ENCODE data around the gene NANOS2. TPM values are rescaled to one million over a fixed set of nuclear protein-coding genes. Genes with fewer than 3 reads are reported as not detected.

Gene NANOS2
- total and polyA plus RNA-seq, 2 donors (not counting 1 experiment from before 2014, with no cell fraction given): not detected

- Histone ChIP-seq H4K20me1 (ENCODE audit: control insufficient read depth, extremely low read depth, insufficient read depth, low read length) (no peaks in the 10 kb centered on the region), H3K9ac (ENCODE audit: insufficient read depth, low read length) (no peak overlapping the region), H3K36me3 (ENCODE audit: control insufficient read depth, insufficient read depth, low read length) (no peaks in the 10 kb centered on the region), H3K79me2 (ENCODE audit: control insufficient read depth, insufficient read depth, low read length) (no peaks in the 10 kb centered on the region), H3K9me3 (ENCODE audit: control insufficient read depth, insufficient read depth, low read depth, low read length) (no peaks in the 10 kb centered on the region), H3K4me2 (ENCODE audit: extremely low read depth, insufficient read depth, low read length) (no peak overlapping the region), H3K4me1 (ENCODE audit: control insufficient read depth, extremely low read depth, insufficient read depth, low read length) (no peaks in the 10 kb centered on the region), H3K4me3 (replicated peaks in 1 of 4; ENCODE audit: control extremely low read depth in 1 of 4, insufficient read depth in 1 of 4, low read depth in 3 of 4, low read length in 4 of 4) (no peak overlapping the region), H3K27me3 (ENCODE audit: control insufficient read depth, insufficient read depth, low read length) (peaks cover 14% of the 10 kb centered on the region), H3K27ac (ENCODE audit: insufficient read depth, low read length) (no peak overlapping the region), H2AFZ (ENCODE audit: low read length) (no peak overlapping the region)
- no peak for DNase-seq (ENCODE audit: low read depth in 2 of 2)
- TF ChIP-seq CTCF (conservative IDR thresholded peaks at IDR 0.05 in 1 of 2, IDR thresholded peaks at IDR 0.05 in 1 of 2; ENCODE audit: low read depth in 1 of 2, low read length in 2 of 2): no peak
- no peak for TF ChIP-seq EZH2 (IDR thresholded peaks at IDR 0.05; ENCODE audit: low read length, missing control alignments)
These were observed 36.4 kb downstream of the NANOS2 start for GRCh38 chr19:45878043-45878794.

- no peaks in the 10 kb centered on the region for H3K4me1 ChIP-seq (ENCODE audit: control insufficient read depth, extremely low read depth, insufficient read depth, low read length)
- no peak overlapping the region for H3K27ac ChIP-seq (ENCODE audit: insufficient read depth, low read length)
- TF ChIP-seq EZH2 (IDR thresholded peaks at IDR 0.05; ENCODE audit: low read length, missing control alignments) (no peak), CTCF (conservative IDR thresholded peaks at IDR 0.05 in 1 of 2, IDR thresholded peaks at IDR 0.05 in 1 of 2; ENCODE audit: low read depth in 1 of 2, low read length in 2 of 2) (no peak)
- peak; percentile 22 to 47 for DNase-seq (ENCODE audit: low read depth in 2 of 2)
- peak overlapping the region; percentile 67 for H2AFZ ChIP-seq (ENCODE audit: low read length)
- no peaks in the 10 kb centered on the region for H4K20me1 ChIP-seq (ENCODE audit: control insufficient read depth, extremely low read depth, insufficient read depth, low read length)
- H3K27me3 ChIP-seq (ENCODE audit: control insufficient read depth, insufficient read depth, low read length): peaks cover 14% of the 10 kb centered on the region
- no peaks in the 10 kb centered on the region for H3K9me3 ChIP-seq (ENCODE audit: control insufficient read depth, insufficient read depth, low read depth, low read length)
- peak overlapping the region; percentile 50 for H3K9ac ChIP-seq (ENCODE audit: insufficient read depth, low read length)
- no peak overlapping the region for H3K4me3 ChIP-seq (replicated peaks in 1 of 4; ENCODE audit: control extremely low read depth in 1 of 4, insufficient read depth in 1 of 4, low read depth in 3 of 4, low read length in 4 of 4)
- peak overlapping the region; percentile 44 for H3K4me2 ChIP-seq (ENCODE audit: extremely low read depth, insufficient read depth, low read length)
- no peaks in the 10 kb centered on the region for H3K79me2 ChIP-seq (ENCODE audit: control insufficient read depth, insufficient read depth, low read length)
- no peaks in the 10 kb centered on the region for H3K36me3 ChIP-seq (ENCODE audit: control insufficient read depth, insufficient read depth, low read length)
These were observed 38.0 kb downstream of the NANOS2 start for GRCh38 chr19:45876411-45877197.

- no peak overlapping the region for H3K9ac ChIP-seq (ENCODE audit: insufficient read depth, low read length)
These were observed 38.5 kb downstream of the NANOS2 start for GRCh38 chr19:45876161-45876410.

More at GRCh38 chr19:45876161-45876410, 38.5 kb downstream of the NANOS2 start:
- Histone ChIP-seq H3K4me1 (ENCODE audit: control insufficient read depth, extremely low read depth, insufficient read depth, low read length) (no peaks in the 10 kb centered on the region), H3K4me2 (ENCODE audit: extremely low read depth, insufficient read depth, low read length) (no peak overlapping the region), H3K36me3 (ENCODE audit: control insufficient read depth, insufficient read depth, low read length) (no peaks in the 10 kb centered on the region), H3K4me3 (replicated peaks in 1 of 4; ENCODE audit: control extremely low read depth in 1 of 4, insufficient read depth in 1 of 4, low read depth in 3 of 4, low read length in 4 of 4) (no peak overlapping the region), H2AFZ (ENCODE audit: low read length) (no peak overlapping the region), H3K27me3 (ENCODE audit: control insufficient read depth, insufficient read depth, low read length) (peaks cover 14% of the 10 kb centered on the region), H3K27ac (ENCODE audit: insufficient read depth, low read length) (no peak overlapping the region), H3K9me3 (ENCODE audit: control insufficient read depth, insufficient read depth, low read depth, low read length) (no peaks in the 10 kb centered on the region), H3K79me2 (ENCODE audit: control insufficient read depth, insufficient read depth, low read length) (no peaks in the 10 kb centered on the region), H4K20me1 (ENCODE audit: control insufficient read depth, extremely low read depth, insufficient read depth, low read length) (no peaks in the 10 kb centered on the region)
- TF ChIP-seq CTCF (conservative IDR thresholded peaks at IDR 0.05 in 1 of 2, IDR thresholded peaks at IDR 0.05 in 1 of 2; ENCODE audit: low read depth in 1 of 2, low read length in 2 of 2): no peak
- no peak for TF ChIP-seq EZH2 (IDR thresholded peaks at IDR 0.05; ENCODE audit: low read length, missing control alignments)
- no peak for DNase-seq (ENCODE audit: low read depth in 2 of 2)

Data from fibroblast of lung (primary cell).